ENCODE results near the gene KIAA1671. TPM values are rescaled to one million over a fixed set of nuclear protein-coding genes. Genes with fewer than 3 reads are reported as not detected.

KIAA1671 gene
- total and polyA plus RNA-seq, 2 donors = 4.1 to 8.0 TPM

- no peaks in the 10 kb centered on the region for H3K27me3 ChIP-seq (ENCODE audit: control insufficient read depth in 2 of 2, insufficient read depth in 1 of 2, low read length in 1 of 2)
- H3K9me3 ChIP-seq (ENCODE audit: control insufficient read depth in 2 of 2, insufficient read depth in 1 of 2, low read length in 1 of 2) = no peaks in the 10 kb centered on the region
- DNase-seq (ENCODE audit: low read depth in 6 of 9, low spot score in 9 of 9) = no peak
- no peaks in the 10 kb centered on the region for H3K36me3 ChIP-seq (ENCODE audit: control insufficient read depth in 2 of 2, insufficient read depth in 2 of 2, low read length in 1 of 2)
- WGBS = 49% methylated on average over 2 of the region's 2 CpGs
- H3K4me3 ChIP-seq (ENCODE audit: low read length in 2 of 2) = no peak overlapping the region
- H3K4me1 ChIP-seq (ENCODE audit: control insufficient read depth in 2 of 2, insufficient read depth in 2 of 2, low read length in 2 of 2) = no peaks in the 10 kb centered on the region
- H3K27ac ChIP-seq (ENCODE audit: low read depth in 1 of 2, low read length in 1 of 2) = no peak overlapping the region
Measured at GRCh38 chr22:25207553-25208157, 255.1 kb downstream of the KIAA1671 start.

DNA sequence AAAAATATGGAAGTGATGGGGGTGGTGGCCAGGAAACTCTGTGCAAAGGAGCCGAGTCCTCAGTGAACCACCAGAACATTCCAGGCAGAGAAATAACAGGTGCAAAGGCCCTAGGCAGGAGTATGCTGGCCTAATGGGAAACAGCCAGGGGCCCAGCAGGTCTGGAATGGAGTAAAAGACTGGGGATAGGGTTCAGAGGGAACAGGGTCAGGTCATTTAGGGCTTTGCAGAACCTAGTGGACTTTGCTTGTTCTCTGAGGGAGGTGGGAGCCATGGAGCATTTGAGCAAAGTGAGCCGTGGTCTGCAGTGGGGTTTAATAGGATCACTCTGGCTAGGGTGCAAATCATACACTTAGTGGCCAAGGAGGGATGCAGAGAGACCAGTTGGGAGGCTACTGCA is 255.8 kb downstream of the KIAA1671 start:
- Histone ChIP-seq H3K27me3 (ENCODE audit: control insufficient read depth in 2 of 2, insufficient read depth in 1 of 2, low read length in 1 of 2) (no peaks in the 10 kb centered on the region), H3K4me1 (ENCODE audit: control insufficient read depth in 2 of 2, insufficient read depth in 2 of 2, low read length in 2 of 2) (no peaks in the 10 kb centered on the region), H3K9me3 (ENCODE audit: control insufficient read depth in 2 of 2, insufficient read depth in 1 of 2, low read length in 1 of 2) (no peaks in the 10 kb centered on the region), H3K36me3 (ENCODE audit: control insufficient read depth in 2 of 2, insufficient read depth in 2 of 2, low read length in 1 of 2) (no peaks in the 10 kb centered on the region), H3K4me3 (ENCODE audit: low read length in 2 of 2) (no peak overlapping the region), H3K27ac (ENCODE audit: low read depth in 1 of 2, low read length in 1 of 2) (no peak overlapping the region)
- no peak for DNase-seq (ENCODE audit: low read depth in 6 of 9, low spot score in 9 of 9)
- 93% methylated on average over 2 of the region's 2 CpGs for WGBS

- Histone ChIP-seq H3K4me1 (ENCODE audit: control insufficient read depth in 2 of 2, insufficient read depth in 2 of 2, low read length in 2 of 2) (no peaks in the 10 kb centered on the region), H3K9me3 (ENCODE audit: control insufficient read depth in 2 of 2, insufficient read depth in 1 of 2, low read length in 1 of 2) (no peaks in the 10 kb centered on the region), H3K27ac (ENCODE audit: low read depth in 1 of 2, low read length in 1 of 2) (no peak overlapping the region), H3K27me3 (ENCODE audit: control insufficient read depth in 2 of 2, insufficient read depth in 1 of 2, low read length in 1 of 2) (no peaks in the 10 kb centered on the region), H3K4me3 (ENCODE audit: low read length in 2 of 2) (no peak overlapping the region), H3K36me3 (ENCODE audit: control insufficient read depth in 2 of 2, insufficient read depth in 2 of 2, low read length in 1 of 2) (no peaks in the 10 kb centered on the region)
- whole genome bisulfite sequencing = 76% methylated on average over 17 of the region's 17 CpGs
- no peak for DNase-seq (ENCODE audit: low read depth in 6 of 9, low spot score in 9 of 9)
Measured at GRCh38 chr22:25208743-25209505, 256.4 kb downstream of the KIAA1671 start.

- 97% methylated on average over 3 of the region's 3 CpGs for WGBS
- Histone ChIP-seq H3K4me1 (ENCODE audit: control insufficient read depth in 2 of 2, insufficient read depth in 2 of 2, low read length in 2 of 2) (no peaks in the 10 kb centered on the region), H3K27me3 (ENCODE audit: control insufficient read depth in 2 of 2, insufficient read depth in 1 of 2, low read length in 1 of 2) (no peaks in the 10 kb centered on the region), H3K4me3 (ENCODE audit: low read length in 2 of 2) (no peak overlapping the region), H3K27ac (ENCODE audit: low read depth in 1 of 2, low read length in 1 of 2) (no peak overlapping the region), H3K9me3 (ENCODE audit: control insufficient read depth in 2 of 2, insufficient read depth in 1 of 2, low read length in 1 of 2) (no peaks in the 10 kb centered on the region), H3K36me3 (ENCODE audit: control insufficient read depth in 2 of 2, insufficient read depth in 2 of 2, low read length in 1 of 2) (no peaks in the 10 kb centered on the region)
- DNase-seq (ENCODE audit: low read depth in 6 of 9, low spot score in 9 of 9) = no peak
Measured at GRCh38 chr22:25210793-25211192, 258.3 kb downstream of the KIAA1671 start.

DNA sequence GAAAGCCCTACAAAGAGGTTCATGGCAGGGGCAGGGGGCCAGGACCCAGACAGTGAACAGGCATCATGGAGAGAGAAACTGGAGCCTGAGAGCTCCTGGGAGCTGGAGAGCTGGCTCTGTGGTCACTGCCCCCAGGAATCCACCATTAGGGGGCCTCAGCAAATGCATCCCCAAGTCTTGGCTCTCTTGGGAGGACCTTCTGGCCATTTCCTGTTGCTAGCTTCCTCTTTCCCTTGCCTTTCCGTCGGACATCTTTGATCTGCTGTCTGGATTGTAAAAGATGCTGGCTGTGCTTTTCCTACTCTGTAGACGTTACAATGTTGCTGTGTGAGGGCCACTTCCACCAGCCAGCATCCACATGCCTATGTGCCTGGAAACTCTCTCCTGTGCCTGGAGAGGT is 259.8 kb downstream of the KIAA1671 start:
- H3K27me3 ChIP-seq (ENCODE audit: control insufficient read depth in 2 of 2, insufficient read depth in 1 of 2, low read length in 1 of 2) = no peaks in the 10 kb centered on the region
- no peaks in the 10 kb centered on the region for H3K9me3 ChIP-seq (ENCODE audit: control insufficient read depth in 2 of 2, insufficient read depth in 1 of 2, low read length in 1 of 2)
- H3K4me1 ChIP-seq (ENCODE audit: control insufficient read depth in 2 of 2, insufficient read depth in 2 of 2, low read length in 2 of 2) = no peaks in the 10 kb centered on the region
- no peak overlapping the region for H3K4me3 ChIP-seq (ENCODE audit: low read length in 2 of 2)
- no peak overlapping the region for H3K27ac ChIP-seq (ENCODE audit: low read depth in 1 of 2, low read length in 1 of 2)
- no peaks in the 10 kb centered on the region for H3K36me3 ChIP-seq (ENCODE audit: control insufficient read depth in 2 of 2, insufficient read depth in 2 of 2, low read length in 1 of 2)
- no peak for DNase-seq (ENCODE audit: low read depth in 6 of 9, low spot score in 9 of 9)
- 22% methylated on average over 3 of the region's 3 CpGs for WGBS

- Histone ChIP-seq H3K4me1 (ENCODE audit: control insufficient read depth in 2 of 2, insufficient read depth in 2 of 2, low read length in 2 of 2) (no peaks in the 10 kb centered on the region), H3K36me3 (ENCODE audit: control insufficient read depth in 2 of 2, insufficient read depth in 2 of 2, low read length in 1 of 2) (no peaks in the 10 kb centered on the region), H3K4me3 (ENCODE audit: low read length in 2 of 2) (no peak overlapping the region), H3K27me3 (ENCODE audit: control insufficient read depth in 2 of 2, insufficient read depth in 1 of 2, low read length in 1 of 2) (no peaks in the 10 kb centered on the region), H3K27ac (ENCODE audit: low read depth in 1 of 2, low read length in 1 of 2) (no peak overlapping the region), H3K9me3 (ENCODE audit: control insufficient read depth in 2 of 2, insufficient read depth in 1 of 2, low read length in 1 of 2) (no peaks in the 10 kb centered on the region)
- no peak for DNase-seq (ENCODE audit: low read depth in 6 of 9, low spot score in 9 of 9)
- 84% methylated on average over 3 of the region's 3 CpGs for WGBS
Measured at GRCh38 chr22:25213221-25213620, 260.7 kb downstream of the KIAA1671 start.

DNA sequence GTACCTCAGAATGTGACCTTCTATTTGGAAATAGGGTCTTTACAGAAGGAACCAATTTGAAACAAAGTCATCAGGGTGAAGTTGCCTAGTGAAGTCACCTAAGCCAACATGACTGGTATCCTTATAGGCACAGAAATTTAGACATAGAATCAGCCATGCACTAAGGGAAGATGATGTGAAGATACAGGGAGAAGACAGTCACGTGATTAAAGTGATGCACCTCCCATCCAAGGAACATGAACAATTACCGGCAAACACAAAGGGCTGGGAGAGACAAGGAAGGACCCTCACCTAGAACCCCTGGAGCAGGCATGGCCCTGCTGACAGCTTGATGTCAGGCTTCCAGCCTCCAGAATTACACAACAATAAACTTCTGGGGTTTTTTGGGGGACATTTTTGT is 263.7 kb downstream of the KIAA1671 start:
- Histone ChIP-seq H3K4me3 (ENCODE audit: low read length in 2 of 2) (no peak overlapping the region), H3K4me1 (ENCODE audit: control insufficient read depth in 2 of 2, insufficient read depth in 2 of 2, low read length in 2 of 2) (no peaks in the 10 kb centered on the region), H3K27ac (ENCODE audit: low read depth in 1 of 2, low read length in 1 of 2) (no peak overlapping the region), H3K27me3 (ENCODE audit: control insufficient read depth in 2 of 2, insufficient read depth in 1 of 2, low read length in 1 of 2) (peaks cover 0 to 7% of the 10 kb centered on the region in 2 donors), H3K9me3 (ENCODE audit: control insufficient read depth in 2 of 2, insufficient read depth in 1 of 2, low read length in 1 of 2) (no peaks in the 10 kb centered on the region), H3K36me3 (ENCODE audit: control insufficient read depth in 2 of 2, insufficient read depth in 2 of 2, low read length in 1 of 2) (no peaks in the 10 kb centered on the region)
- DNase-seq (ENCODE audit: low read depth in 6 of 9, low spot score in 9 of 9) = no peak
- WGBS = 91% methylated on average over 2 of the region's 2 CpGs

DNA sequence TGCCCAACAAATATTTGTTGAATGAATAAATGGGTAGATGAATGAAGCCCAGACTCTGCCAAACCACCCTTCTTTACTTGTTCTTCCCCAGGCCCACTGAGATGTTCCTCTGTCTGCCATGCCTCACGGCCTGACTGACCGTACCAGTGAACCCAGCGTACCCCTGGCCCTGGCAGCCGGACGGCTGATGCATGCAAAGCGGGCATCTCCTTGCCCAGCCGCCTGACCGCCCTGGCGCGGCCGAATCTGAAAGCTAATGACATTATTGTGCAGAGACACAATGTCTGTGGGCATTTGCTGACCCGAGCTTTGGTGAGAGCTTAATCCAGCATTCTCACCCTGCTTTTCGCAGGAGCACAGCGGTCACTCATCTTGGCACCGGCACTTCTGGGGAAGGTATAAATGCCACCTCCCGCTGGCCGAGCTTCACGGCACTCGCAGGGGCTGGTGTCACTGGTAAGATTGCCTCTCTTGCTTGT is 266.7 kb downstream of the KIAA1671 start, which contains the start of gene CRYBB2:
TSS of gene CRYBB2 (plus strand) at position 429 of the 479 bp plus-strand sequence. CDS start 1,791 bp downstream, outside the sequence.
- Histone ChIP-seq H3K27ac (ENCODE audit: low read depth in 1 of 2, low read length in 1 of 2) (no peak within 1 kb of the TSS), H3K4me1 (ENCODE audit: control insufficient read depth in 2 of 2, insufficient read depth in 2 of 2, low read length in 2 of 2) (no peaks in the 10 kb centered on the region), H3K9me3 (ENCODE audit: control insufficient read depth in 2 of 2, insufficient read depth in 1 of 2, low read length in 1 of 2) (no peaks in the 10 kb centered on the region), H3K27me3 (ENCODE audit: control insufficient read depth in 2 of 2, insufficient read depth in 1 of 2, low read length in 1 of 2) (peaks cover 0 to 7% of the 10 kb centered on the region in 2 donors), H3K4me3 (ENCODE audit: low read length in 2 of 2) (no peak within 1 kb of the TSS), H3K36me3 (ENCODE audit: control insufficient read depth in 2 of 2, insufficient read depth in 2 of 2, low read length in 1 of 2) (no peaks in the 10 kb centered on the region)
- DNase-seq (ENCODE audit: low read depth in 6 of 9, low spot score in 9 of 9) = no peak
- 93% methylated on average over 19 of the region's 19 CpGs for WGBS

- no peaks in the 10 kb centered on the region for H3K4me1 ChIP-seq (ENCODE audit: control insufficient read depth in 2 of 2, insufficient read depth in 2 of 2, low read length in 2 of 2)
- no peak for DNase-seq (ENCODE audit: low read depth in 6 of 9, low spot score in 9 of 9)
- H3K27me3 ChIP-seq (ENCODE audit: control insufficient read depth in 2 of 2, insufficient read depth in 1 of 2, low read length in 1 of 2) = peaks cover 0 to 7% of the 10 kb centered on the region in 2 donors
- H3K36me3 ChIP-seq (ENCODE audit: control insufficient read depth in 2 of 2, insufficient read depth in 2 of 2, low read length in 1 of 2) = no peaks in the 10 kb centered on the region
- H3K4me3 ChIP-seq (ENCODE audit: low read length in 2 of 2) = no peak overlapping the region
- H3K9me3 ChIP-seq (ENCODE audit: control insufficient read depth in 2 of 2, insufficient read depth in 1 of 2, low read length in 1 of 2) = no peaks in the 10 kb centered on the region
- WGBS = 71% methylated on average over 4 of the region's 4 CpGs
- no peak overlapping the region for H3K27ac ChIP-seq (ENCODE audit: low read depth in 1 of 2, low read length in 1 of 2)
Measured at GRCh38 chr22:25219948-25220442, 267.5 kb downstream of the KIAA1671 start.

All from thymus (tissue), 11 donors.